GM23338 (cell line): ENCODE measurements around the gene FCRL6. TPM values are rescaled to one million over a fixed set of nuclear protein-coding genes. Genes with fewer than 3 reads are reported as not detected.

ENCODE experiments used
- ATAC-seq: fragments of 200-7000 bp; cut with Tn5 transposase; 3 replicates; pipeline ENCODE4 v1.9.1; 2020
- DNase-seq: peaks from one replicate; pipeline ENCODE4 v3.0.0-alpha.2; 2015; ENCODE audit warnings: low spot score
- H2AFZ ChIP-seq: fragments of 200-600 bp; sonication (generic); 2 replicates; pipeline ENCODE4 v1.8.0; 2016; ENCODE audit warnings: antibody characterized with exemption, mild to moderate bottlenecking, moderate library complexity
- H3F3A ChIP-seq: fragments of 200-600 bp; sonication (generic); replicated peaks from 2 replicates; pipeline ENCODE4 v1.8.0; 2017; ENCODE audit warnings: antibody characterized with exemption, mixed run types, low read depth
- H3K27ac ChIP-seq: fragments of 200-600 bp; sonication (generic); 2 replicates; pipeline ENCODE4 v1.6.1; 2016; ENCODE audit warnings: low read depth
- H3K27me3 ChIP-seq: fragments of 200-600 bp; sonication (generic); 2 replicates; pipeline ENCODE4 v1.8.0; 2016; ENCODE audit warnings: mild to moderate bottlenecking, mixed run types, moderate library complexity; ENCODE audit not compliant: insufficient read depth
- H3K36me3 ChIP-seq: fragments of 200-600 bp; sonication (generic); 2 replicates; pipeline ENCODE4 v1.8.0; 2016; ENCODE audit warnings: mild to moderate bottlenecking; ENCODE audit not compliant: insufficient read depth
- H3K4me1 ChIP-seq: fragments of 200-600 bp; sonication (generic); 2 replicates; pipeline ENCODE4 v1.8.0; 2016; ENCODE audit warnings: mild to moderate bottlenecking, moderate library complexity; ENCODE audit not compliant: insufficient read depth
- H3K4me2 ChIP-seq: fragments of 200-600 bp; sonication (generic); 2 replicates; pipeline ENCODE4 v1.7.1; 2017; ENCODE audit warnings: mixed run types
- H3K4me3 ChIP-seq: fragments of 200-600 bp; sonication (generic); 2 replicates; pipeline ENCODE4 v1.6.1; 2016; ENCODE audit warnings: mixed run types
- H3K79me2 ChIP-seq: fragments of 200-600 bp; sonication (generic); replicated peaks from 2 replicates; pipeline ENCODE4 v1.8.0; 2017; ENCODE audit warnings: mild to moderate bottlenecking; ENCODE audit not compliant: insufficient read depth
- H3K9me2 ChIP-seq: fragments of 200-600 bp; sonication (generic); 2 replicates; pipeline ENCODE4 v1.8.0; 2017; ENCODE audit not compliant: insufficient read depth
- H4K20me1 ChIP-seq: fragments of 200-600 bp; sonication (generic); replicated peaks from 2 replicates; pipeline ENCODE4 v1.8.0; 2017; ENCODE audit warnings: mild to moderate bottlenecking; ENCODE audit not compliant: insufficient read depth
- H3K27ac Mint-ChIP-seq: 2 replicates; pipeline ENCODE4 v1.8.0; 2020; ENCODE audit warnings: inconsistent platforms, mild to moderate bottlenecking, moderate library complexity, mixed read lengths
- H3K27me3 Mint-ChIP-seq: 3 replicates; pipeline ENCODE4 v1.8.0; 2022; ENCODE audit warnings: low read depth, mild to moderate bottlenecking, moderate library complexity, mixed read lengths, inconsistent platforms; ENCODE audit not compliant: insufficient read depth, poor library complexity
- H3K36me3 Mint-ChIP-seq: 3 replicates; pipeline ENCODE4 v1.8.0; 2021; ENCODE audit warnings: low read depth, mild to moderate bottlenecking, inconsistent platforms, moderate library complexity, mixed read lengths
- H3K4me1 Mint-ChIP-seq: 3 replicates; pipeline ENCODE4 v1.8.0; 2020; ENCODE audit warnings: mild to moderate bottlenecking, inconsistent platforms, mixed read lengths
- H3K4me3 Mint-ChIP-seq: 3 replicates; pipeline ENCODE4 v1.8.0; 2021; ENCODE audit warnings: moderate library complexity, mild to moderate bottlenecking, inconsistent platforms, mixed read lengths
- H3K9me3 Mint-ChIP-seq: 3 replicates; pipeline ENCODE4 v1.8.0; 2020; ENCODE audit warnings: moderate library complexity, mild to moderate bottlenecking, inconsistent platforms, mixed read lengths
- CREB1 ChIP-seq: fragments of 250-450 bp; sonication (Bioruptor Pico); IDR thresholded peaks from 2 replicates; pipeline ENCODE4 v1.5.0; 2020; ENCODE audit warnings: low read depth, mild to moderate bottlenecking, moderate library complexity
- ETS1 ChIP-seq: IDR thresholded peaks from 2 replicates; pipeline ENCODE4 v1.6.1; 2016; ENCODE audit warnings: antibody characterized with exemption
- EZH2 ChIP-seq: fragments of 200-600 bp; sonication (generic); IDR thresholded peaks from one replicate; pipeline ENCODE4 v1.8.0; 2017; ENCODE audit warnings: antibody characterized with exemption, mild to moderate bottlenecking, low read depth; ENCODE audit not compliant: unreplicated experiment
- EZH2phosphoT487 ChIP-seq: fragments of 200-600 bp; sonication (generic); IDR thresholded peaks from one replicate; pipeline ENCODE4 v1.8.1; 2018; ENCODE audit warnings: antibody characterized with exemption; ENCODE audit not compliant: unreplicated experiment
- JUNB ChIP-seq: IDR thresholded peaks from one replicate; pipeline ENCODE4 v1.6.1; 2016; ENCODE audit warnings: antibody characterized with exemption; ENCODE audit not compliant: unreplicated experiment
- NANOG ChIP-seq: IDR thresholded peaks from 2 replicates; pipeline ENCODE4 v1.6.1; 2016; ENCODE audit warnings: antibody characterized with exemption, borderline replicate concordance
- POLR2AphosphoS5 ChIP-seq: IDR thresholded peaks from 2 replicates; pipeline ENCODE4 v1.6.1; 2016; ENCODE audit warnings: antibody characterized with exemption, low read depth
- ZNF114 ChIP-seq: fragments of 250-450 bp; sonication (Bioruptor Pico); IDR thresholded peaks from 2 replicates; pipeline ENCODE4 v1.5.0; 2020; ENCODE audit warnings: mild to moderate bottlenecking, moderate library complexity
- polyA plus RNA-seq: library from polyadenylated mRNA; unstranded; fragments of >200 nt; fragmentation: Nextera tagmentation; extraction: Ambion mirVana; gene quantifications from 2 replicates; pipeline ENCODE4 v1.2.1, GENCODE V29; 2016
- total RNA-seq: library from RNA; depleted of rRNA; stranded (reverse); fragments of >200 nt; shearing (Covaris generic); gene quantifications from 2 replicates; pipeline ENCODE4 v1.2.3, GENCODE V29; 2014
- TF ChIP-seq, protein P1 (sequence below): IDR thresholded peaks from one replicate; pipeline ENCODE4 v1.6.1; 2018; ENCODE audit warnings: antibody characterized with exemption; ENCODE audit not compliant: unreplicated experiment
- TF ChIP-seq, protein P2 (sequence below), 2 experiments: fragments of 200-600 bp in 1 of 2; sonication (generic) in 1 of 2; conservative IDR thresholded peaks; 2 replicates each; pipeline versions ENCODE4 v1.5.1 to v1.6.1; 2016 to 2017; ENCODE audit warnings: antibody characterized with exemption in 2 of 2, low read depth in 2 of 2, mild to moderate bottlenecking in 2 of 2, moderate library complexity in 1 of 2

FCRL6 gene
- total and polyA plus RNA-seq, 2 experiments from 2014 or later: not detected

- TF ChIP-seq, protein P1, sequence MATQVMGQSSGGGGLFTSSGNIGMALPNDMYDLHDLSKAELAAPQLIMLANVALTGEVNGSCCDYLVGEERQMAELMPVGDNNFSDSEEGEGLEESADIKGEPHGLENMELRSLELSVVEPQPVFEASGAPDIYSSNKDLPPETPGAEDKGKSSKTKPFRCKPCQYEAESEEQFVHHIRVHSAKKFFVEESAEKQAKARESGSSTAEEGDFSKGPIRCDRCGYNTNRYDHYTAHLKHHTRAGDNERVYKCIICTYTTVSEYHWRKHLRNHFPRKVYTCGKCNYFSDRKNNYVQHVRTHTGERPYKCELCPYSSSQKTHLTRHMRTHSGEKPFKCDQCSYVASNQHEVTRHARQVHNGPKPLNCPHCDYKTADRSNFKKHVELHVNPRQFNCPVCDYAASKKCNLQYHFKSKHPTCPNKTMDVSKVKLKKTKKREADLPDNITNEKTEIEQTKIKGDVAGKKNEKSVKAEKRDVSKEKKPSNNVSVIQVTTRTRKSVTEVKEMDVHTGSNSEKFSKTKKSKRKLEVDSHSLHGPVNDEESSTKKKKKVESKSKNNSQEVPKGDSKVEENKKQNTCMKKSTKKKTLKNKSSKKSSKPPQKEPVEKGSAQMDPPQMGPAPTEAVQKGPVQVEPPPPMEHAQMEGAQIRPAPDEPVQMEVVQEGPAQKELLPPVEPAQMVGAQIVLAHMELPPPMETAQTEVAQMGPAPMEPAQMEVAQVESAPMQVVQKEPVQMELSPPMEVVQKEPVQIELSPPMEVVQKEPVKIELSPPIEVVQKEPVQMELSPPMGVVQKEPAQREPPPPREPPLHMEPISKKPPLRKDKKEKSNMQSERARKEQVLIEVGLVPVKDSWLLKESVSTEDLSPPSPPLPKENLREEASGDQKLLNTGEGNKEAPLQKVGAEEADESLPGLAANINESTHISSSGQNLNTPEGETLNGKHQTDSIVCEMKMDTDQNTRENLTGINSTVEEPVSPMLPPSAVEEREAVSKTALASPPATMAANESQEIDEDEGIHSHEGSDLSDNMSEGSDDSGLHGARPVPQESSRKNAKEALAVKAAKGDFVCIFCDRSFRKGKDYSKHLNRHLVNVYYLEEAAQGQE: no peak
- TF ChIP-seq, protein P2, sequence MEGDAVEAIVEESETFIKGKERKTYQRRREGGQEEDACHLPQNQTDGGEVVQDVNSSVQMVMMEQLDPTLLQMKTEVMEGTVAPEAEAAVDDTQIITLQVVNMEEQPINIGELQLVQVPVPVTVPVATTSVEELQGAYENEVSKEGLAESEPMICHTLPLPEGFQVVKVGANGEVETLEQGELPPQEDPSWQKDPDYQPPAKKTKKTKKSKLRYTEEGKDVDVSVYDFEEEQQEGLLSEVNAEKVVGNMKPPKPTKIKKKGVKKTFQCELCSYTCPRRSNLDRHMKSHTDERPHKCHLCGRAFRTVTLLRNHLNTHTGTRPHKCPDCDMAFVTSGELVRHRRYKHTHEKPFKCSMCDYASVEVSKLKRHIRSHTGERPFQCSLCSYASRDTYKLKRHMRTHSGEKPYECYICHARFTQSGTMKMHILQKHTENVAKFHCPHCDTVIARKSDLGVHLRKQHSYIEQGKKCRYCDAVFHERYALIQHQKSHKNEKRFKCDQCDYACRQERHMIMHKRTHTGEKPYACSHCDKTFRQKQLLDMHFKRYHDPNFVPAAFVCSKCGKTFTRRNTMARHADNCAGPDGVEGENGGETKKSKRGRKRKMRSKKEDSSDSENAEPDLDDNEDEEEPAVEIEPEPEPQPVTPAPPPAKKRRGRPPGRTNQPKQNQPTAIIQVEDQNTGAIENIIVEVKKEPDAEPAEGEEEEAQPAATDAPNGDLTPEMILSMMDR (conservative IDR thresholded peaks at IDR 0.05; ENCODE audit: low read depth in 2 of 2): no peak
- no peak for TF ChIP-seq ZNF114 (CRISPR knock-in tag)
- no peak for TF ChIP-seq CREB1 (CRISPR knock-in tag)
- TF ChIP-seq JUNB: no peak
- TF ChIP-seq EZH2: no peak
These were observed 59.1 kb downstream of the FCRL6 start (continued) for GRCh38 chr1:159861218-159861617.

DNA sequence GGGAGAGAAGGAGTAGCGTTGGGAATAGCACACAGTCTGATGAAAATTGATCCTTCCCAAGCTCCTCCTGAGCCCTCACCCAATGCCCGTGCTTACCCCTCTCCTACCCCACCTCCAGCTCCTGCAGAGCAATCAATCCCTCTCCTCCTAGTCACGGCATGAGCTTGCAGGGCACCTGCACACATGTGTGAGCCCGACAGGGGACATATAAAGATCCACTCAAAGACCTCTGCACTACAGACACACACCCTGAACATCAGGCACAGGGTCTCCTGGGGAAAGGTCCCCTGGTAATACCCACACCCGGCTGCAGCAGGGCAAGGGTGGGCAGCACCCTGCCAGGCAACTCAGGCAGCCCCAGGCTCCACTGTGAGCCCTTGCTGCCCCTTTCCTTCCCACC is 59.9 kb downstream of the FCRL6 start:
- H3K27me3 ChIP-seq: no peaks in the 10 kb centered on the region
- Mint-ChIP-seq H3K4me1 (no peaks in the 10 kb centered on the region; the same call in 2 of the 3 replicates), H3K36me3 (no peaks in the 10 kb centered on the region), H3K27me3 (peaks cover 10% of the 10 kb centered on the region), H3K9me3 (no peaks in the 10 kb centered on the region; the same call in 2 of the 3 replicates), H3K27ac (no peak overlapping the region), H3K4me3 (no peak overlapping the region)
- H3K9me2 ChIP-seq: no peaks in the 10 kb centered on the region
- no peak overlapping the region for H3K4me2 ChIP-seq
- no peaks in the 10 kb centered on the region for H3K4me1 ChIP-seq
- H3K27ac ChIP-seq: no peak overlapping the region
- ATAC-seq (no peak), DNase-seq (no peak)
- H3K4me3 ChIP-seq: no peak overlapping the region
- no peak for TF ChIP-seq NANOG
- TF ChIP-seq EZH2: no peak
- TF ChIP-seq POLR2AphosphoS5: no peak
- TF ChIP-seq EZH2phosphoT487: no peak
- no peaks in the 10 kb centered on the region for H3K79me2 ChIP-seq
- H3K36me3 ChIP-seq: no peaks in the 10 kb centered on the region
- H4K20me1 ChIP-seq: no peaks in the 10 kb centered on the region
- H2AFZ ChIP-seq: no peak overlapping the region
- H3F3A ChIP-seq: no peaks in the 10 kb centered on the region

DNA sequence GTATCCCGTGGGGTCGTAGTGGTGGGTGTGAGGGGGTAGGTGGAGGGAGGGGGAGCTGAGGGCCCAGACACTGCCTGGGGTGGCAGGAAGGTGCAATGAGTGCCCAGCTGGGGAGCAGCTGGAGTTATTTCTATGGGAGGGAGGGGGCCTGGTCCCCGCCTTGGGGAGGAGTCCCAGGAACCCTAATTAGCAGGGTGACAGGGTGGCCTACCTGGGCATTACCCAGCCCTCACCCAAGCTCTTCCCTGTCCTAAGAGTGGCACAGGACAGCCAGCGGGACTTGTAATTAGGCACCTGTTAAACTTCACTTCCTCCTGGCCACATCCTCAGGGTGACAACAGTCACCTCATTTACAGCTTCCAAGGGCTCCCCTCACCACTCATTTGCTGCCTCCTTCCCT is 60.4 kb downstream of the FCRL6 start, which contains the start of gene VSIG8:
Gene VSIG8 (minus strand): TSS at position 101 of the 400 bp plus-strand sequence. CDS start 136 bp downstream, outside the sequence.
- Mint-ChIP-seq H3K4me3 (no peak within 1 kb of the TSS), H3K9me3 (no peaks in the 10 kb centered on the region; the same call in 2 of the 3 replicates), H3K36me3 (no peaks in the 10 kb centered on the region), H3K27ac (no peak within 1 kb of the TSS), H3K4me1 (peaks cover under 1% of the 10 kb centered on the region; the same call in 2 of the 3 replicates), H3K27me3 (peaks cover 10% of the 10 kb centered on the region)
- ATAC-seq (no peak), DNase-seq (no peak)
- Histone ChIP-seq H3F3A (no peaks in the 10 kb centered on the region), H3K4me2 (no peak within 1 kb of the TSS), H3K27ac (no peak within 1 kb of the TSS), H4K20me1 (no peaks in the 10 kb centered on the region), H3K9me2 (no peaks in the 10 kb centered on the region), H3K36me3 (no peaks in the 10 kb centered on the region), H2AFZ (no peak within 1 kb of the TSS), H3K79me2 (no peaks in the 10 kb centered on the region), H3K27me3 (no peaks in the 10 kb centered on the region), H3K4me3 (no peak within 1 kb of the TSS), H3K4me1 (no peaks in the 10 kb centered on the region)
- TF ChIP-seq, protein P1: no peak
- TF ChIP-seq POLR2AphosphoS5: no peak
- TF ChIP-seq ETS1: no peak
